ENCODE measurements around the gene PAK2.
"Not testable (repeated sequence)": the region's sequence is repeated elsewhere in the genome, so short reads cannot be mapped to it uniquely, and the experiment has no call there.

Gene PAK2

GRCh38 chr3:196842567-196843434 lies 103.1 kb downstream of the PAK2 start:
- no peak overlapping the region for H3K4me3 Mint-ChIP-seq
- no peaks in the 10 kb centered on the region for H3K36me3 Mint-ChIP-seq (ENCODE audit: low read depth)
- peaks cover 3% of the 10 kb centered on the region for H3K9me3 Mint-ChIP-seq
- TF ChIP-seq CTCF (IDR thresholded peaks at IDR 0.05; ENCODE audit: unreplicated experiment in 3 of 3): no peak
- no peaks in the 10 kb centered on the region for H3K27me3 Mint-ChIP-seq (ENCODE audit: low read depth)
- no peaks in the 10 kb centered on the region for H3K4me1 Mint-ChIP-seq
- H3K27ac Mint-ChIP-seq: no peak overlapping the region

GRCh38 chr3:196843435-196844110 lies 103.9 kb downstream of the PAK2 start:
- H3K4me3 Mint-ChIP-seq: no peak overlapping the region
- H3K27me3 Mint-ChIP-seq (ENCODE audit: low read depth): no peaks in the 10 kb centered on the region
- peaks cover 6% of the 10 kb centered on the region for H3K9me3 Mint-ChIP-seq
- TF ChIP-seq CTCF (IDR thresholded peaks at IDR 0.05; ENCODE audit: unreplicated experiment in 3 of 3): no peak
- H3K4me1 Mint-ChIP-seq: no peaks in the 10 kb centered on the region
- no peaks in the 10 kb centered on the region for H3K36me3 Mint-ChIP-seq (ENCODE audit: low read depth)
- no peak overlapping the region for H3K27ac Mint-ChIP-seq

- H3K9me3 Mint-ChIP-seq: peaks cover 13% of the 10 kb centered on the region
- H3K4me3 Mint-ChIP-seq: not testable (repeated sequence)
Observed at GRCh38 chr3:196844235-196845219, 104.9 kb downstream of the PAK2 start.

GRCh38 chr3:196848375-196848774 lies 108.7 kb downstream of the PAK2 start:
- H3K4me3 Mint-ChIP-seq; H3K36me3 Mint-ChIP-seq (ENCODE audit: low read depth); H3K27me3 Mint-ChIP-seq (ENCODE audit: low read depth); H3K27ac Mint-ChIP-seq; H3K4me1 Mint-ChIP-seq: not testable (repeated sequence)
- peaks cover 14% of the 10 kb centered on the region for H3K9me3 Mint-ChIP-seq

More at GRCh38 chr3:196844235-196845219, 104.9 kb downstream of the PAK2 start:
- H3K27ac Mint-ChIP-seq; H3K27me3 Mint-ChIP-seq (ENCODE audit: low read depth); H3K36me3 Mint-ChIP-seq (ENCODE audit: low read depth); H3K4me1 Mint-ChIP-seq: not testable (repeated sequence)

- no peak for TF ChIP-seq CTCF (IDR thresholded peaks at IDR 0.05; ENCODE audit: unreplicated experiment in 3 of 3)
- Mint-ChIP-seq H3K27me3 (ENCODE audit: low read depth) (no peaks in the 10 kb centered on the region), H3K9me3 (peaks cover 14% of the 10 kb centered on the region), H3K4me1 (no peaks in the 10 kb centered on the region), H3K27ac (no peak overlapping the region), H3K36me3 (ENCODE audit: low read depth) (peaks cover 4% of the 10 kb centered on the region), H3K4me3 (no peak overlapping the region)
Observed at GRCh38 chr3:196849180-196849741, 109.6 kb downstream of the PAK2 start.

- not testable (repeated sequence) for H3K27me3 Mint-ChIP-seq (ENCODE audit: low read depth); H3K4me1 Mint-ChIP-seq; H3K36me3 Mint-ChIP-seq (ENCODE audit: low read depth); H3K27ac Mint-ChIP-seq; H3K4me3 Mint-ChIP-seq
- H3K9me3 Mint-ChIP-seq: peaks cover 10% of the 10 kb centered on the region
Observed at GRCh38 chr3:196863000-196863399, 123.3 kb downstream of the PAK2 start.

- Mint-ChIP-seq H3K4me1 (peaks cover 18% of the 10 kb centered on the region), H3K9me3 (peaks cover 7% of the 10 kb centered on the region), H3K27me3 (ENCODE audit: low read depth) (no peaks in the 10 kb centered on the region), H3K4me3 (peak overlapping the region; percentile 86 to 91 (median 88)), H3K27ac (peak overlapping the region; percentile 84 to 98 (median 96)), H3K36me3 (ENCODE audit: low read depth) (peaks cover 6% of the 10 kb centered on the region)
- TF ChIP-seq CTCF (IDR thresholded peaks at IDR 0.05; ENCODE audit: unreplicated experiment in 3 of 3): no peak
Observed at GRCh38 chr3:196867155-196867506, 127.5 kb downstream of the PAK2 start.

Data from nephron (organoid).